ENCODE data around the gene KIAA1217.

Gene KIAA1217

GRCh38 chr10:24438800-24439199, 229.9 kb downstream of the KIAA1217 start:
- no peaks in the 10 kb centered on the region for H3K9me2 ChIP-seq (replicated peaks; ENCODE audit: insufficient read depth, low read length)
- H2AFZ ChIP-seq (ENCODE audit: low read depth, low read length, severe bottlenecking), result no peak overlapping the region
- no peak overlapping the region for H3K9ac ChIP-seq (ENCODE audit: low read length)
- no peak overlapping the region for H3K4me2 ChIP-seq (ENCODE audit: low read depth, low read length, poor library complexity, severe bottlenecking)
- H4K20me1 ChIP-seq (ENCODE audit: low read depth, low read length), result no peaks in the 10 kb centered on the region
- H3K4me3 ChIP-seq (ENCODE audit: insufficient read depth, low read length, poor library complexity, severe bottlenecking), result no peak overlapping the region
- no peaks in the 10 kb centered on the region for H3K79me2 ChIP-seq (ENCODE audit: insufficient read depth, low read length)
- no peak overlapping the region for H3K27ac ChIP-seq (ENCODE audit: low read depth, low read length)
- H3F3A ChIP-seq (ENCODE audit: insufficient read depth), result no peaks in the 10 kb centered on the region
- H3K9me3 ChIP-seq (ENCODE audit: insufficient read depth, low read length), result no peaks in the 10 kb centered on the region
- H3K27me3 ChIP-seq (ENCODE audit: low read length), result no peaks in the 10 kb centered on the region
- TF ChIP-seq EZH2phosphoT487 (conservative IDR thresholded peaks at IDR 0.05; ENCODE audit: low read length) (no peak), CTCF (IDR thresholded peaks at IDR 0.05; ENCODE audit: insufficient read depth, low read length, poor library complexity, severe bottlenecking) (no peak)
- H3K36me3 ChIP-seq (ENCODE audit: low read length), result no peaks in the 10 kb centered on the region

- H4K20me1 ChIP-seq (ENCODE audit: low read depth, low read length), result no peaks in the 10 kb centered on the region
- no peak overlapping the region for H3K9ac ChIP-seq (ENCODE audit: low read length)
- H3K4me2 ChIP-seq (ENCODE audit: low read depth, low read length, poor library complexity, severe bottlenecking), result no peak overlapping the region
- H3K36me3 ChIP-seq (ENCODE audit: low read length), result no peaks in the 10 kb centered on the region
- H2AFZ ChIP-seq (ENCODE audit: low read depth, low read length, severe bottlenecking), result no peak overlapping the region
- no peak overlapping the region for H3K27ac ChIP-seq (ENCODE audit: low read depth, low read length)
- no peaks in the 10 kb centered on the region for H3K27me3 ChIP-seq (ENCODE audit: low read length)
- H3K9me2 ChIP-seq (replicated peaks; ENCODE audit: insufficient read depth, low read length), result no peaks in the 10 kb centered on the region
- no peaks in the 10 kb centered on the region for H3K9me3 ChIP-seq (ENCODE audit: insufficient read depth, low read length)
- H3K79me2 ChIP-seq (ENCODE audit: insufficient read depth, low read length), result no peaks in the 10 kb centered on the region
- H3K4me3 ChIP-seq (ENCODE audit: insufficient read depth, low read length, poor library complexity, severe bottlenecking), result no peak overlapping the region
- TF ChIP-seq CTCF (IDR thresholded peaks at IDR 0.05; ENCODE audit: insufficient read depth, low read length, poor library complexity, severe bottlenecking) (no peak), EZH2phosphoT487 (conservative IDR thresholded peaks at IDR 0.05; ENCODE audit: low read length) (no peak)
- no peaks in the 10 kb centered on the region for H3F3A ChIP-seq (ENCODE audit: insufficient read depth)
Observed at GRCh38 chr10:24439935-24440334, 231.0 kb downstream of the KIAA1217 start.

GRCh38 chr10:24440817-24441797, 232.2 kb downstream of the KIAA1217 start:
- Histone ChIP-seq H4K20me1 (ENCODE audit: low read depth, low read length) (no peaks in the 10 kb centered on the region), H3F3A (ENCODE audit: insufficient read depth) (no peaks in the 10 kb centered on the region), H3K4me2 (ENCODE audit: low read depth, low read length, poor library complexity, severe bottlenecking) (no peak overlapping the region), H3K79me2 (ENCODE audit: insufficient read depth, low read length) (no peaks in the 10 kb centered on the region), H3K9ac (ENCODE audit: low read length) (no peak overlapping the region), H2AFZ (ENCODE audit: low read depth, low read length, severe bottlenecking) (no peak overlapping the region), H3K27ac (ENCODE audit: low read depth, low read length) (no peak overlapping the region), H3K4me3 (ENCODE audit: insufficient read depth, low read length, poor library complexity, severe bottlenecking) (no peak overlapping the region), H3K9me2 (replicated peaks; ENCODE audit: insufficient read depth, low read length) (no peaks in the 10 kb centered on the region), H3K36me3 (ENCODE audit: low read length) (no peaks in the 10 kb centered on the region), H3K27me3 (ENCODE audit: low read length) (no peaks in the 10 kb centered on the region), H3K9me3 (ENCODE audit: insufficient read depth, low read length) (no peaks in the 10 kb centered on the region)
- TF ChIP-seq EZH2phosphoT487 (conservative IDR thresholded peaks at IDR 0.05; ENCODE audit: low read length) (no peak), CTCF (IDR thresholded peaks at IDR 0.05; ENCODE audit: insufficient read depth, low read length, poor library complexity, severe bottlenecking) (no peak)
